Ishikawa (cell line): Measurements from ENCODE around the gene PIGU.

Experiments used
- CREB1 ChIP-seq: IDR thresholded peaks from 2 replicates; pipeline ENCODE4 v1.6.1; 2012; ENCODE audit warnings: low read depth
- EGR1 ChIP-seq: IDR thresholded peaks from 2 replicates; pipeline ENCODE4 v1.6.1; 2012
- EP300 ChIP-seq: IDR thresholded peaks from 2 replicates; pipeline ENCODE4 v1.6.1; 2012; ENCODE audit warnings: borderline replicate concordance
- FOXM1 ChIP-seq: IDR thresholded peaks from 2 replicates; pipeline ENCODE4 v1.6.1; 2012; ENCODE audit warnings: low read depth, borderline replicate concordance
- RAD21 ChIP-seq: IDR thresholded peaks from 2 replicates; pipeline ENCODE4 v1.6.1; 2012; ENCODE audit warnings: low read depth
- TAF1 ChIP-seq: IDR thresholded peaks from 2 replicates; pipeline ENCODE4 v1.6.1; 2012; ENCODE audit warnings: low read depth, mild to moderate bottlenecking
- TCF12 ChIP-seq: IDR thresholded peaks from 2 replicates; pipeline ENCODE4 v1.6.1; 2012; ENCODE audit warnings: low read depth
- YY1 ChIP-seq: IDR thresholded peaks from 2 replicates; pipeline ENCODE4 v1.6.1; 2012; ENCODE audit warnings: low read depth
- TF ChIP-seq, protein P1 (sequence below): IDR thresholded peaks from 2 replicates; pipeline ENCODE4 v1.6.1; 2012
- TF ChIP-seq, protein P2 (sequence below): IDR thresholded peaks from 2 replicates; pipeline ENCODE4 v1.6.1; 2012; ENCODE audit warnings: low read depth, mild to moderate bottlenecking
- TF ChIP-seq, protein P3 (sequence below): IDR thresholded peaks from 2 replicates; pipeline ENCODE4 v1.6.1; 2012

DNA sequence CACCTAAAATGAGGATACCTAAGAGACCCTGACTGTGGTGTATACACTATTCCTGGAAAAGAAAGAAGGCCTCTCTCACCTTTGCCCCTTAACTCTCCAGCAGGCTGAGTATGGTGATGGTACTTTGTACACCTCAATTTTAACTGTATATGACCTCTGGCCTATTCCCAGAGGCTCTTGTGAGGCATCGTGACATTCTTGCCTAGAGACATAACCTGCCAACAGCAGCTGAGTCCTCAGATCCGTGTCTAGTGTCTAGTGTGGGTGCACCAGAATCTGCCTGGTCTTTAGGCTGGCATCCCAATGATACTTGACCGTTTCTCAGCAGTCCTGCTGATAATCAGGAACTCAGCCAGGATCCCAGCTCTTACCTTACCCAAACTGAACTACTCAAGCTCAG lies 47.3 kb upstream of the PIGU start:
- TF ChIP-seq EGR1 (no peak), TAF1 (no peak), RAD21 (no peak), EP300 (no peak), YY1 (no peak), FOXM1 (no peak), TCF12 (no peak), CREB1 (no peak)
- TF ChIP-seq, protein P1, sequence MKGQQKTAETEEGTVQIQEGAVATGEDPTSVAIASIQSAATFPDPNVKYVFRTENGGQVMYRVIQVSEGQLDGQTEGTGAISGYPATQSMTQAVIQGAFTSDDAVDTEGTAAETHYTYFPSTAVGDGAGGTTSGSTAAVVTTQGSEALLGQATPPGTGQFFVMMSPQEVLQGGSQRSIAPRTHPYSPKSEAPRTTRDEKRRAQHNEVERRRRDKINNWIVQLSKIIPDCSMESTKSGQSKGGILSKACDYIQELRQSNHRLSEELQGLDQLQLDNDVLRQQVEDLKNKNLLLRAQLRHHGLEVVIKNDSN, result no peak
- TF ChIP-seq, protein P2, sequence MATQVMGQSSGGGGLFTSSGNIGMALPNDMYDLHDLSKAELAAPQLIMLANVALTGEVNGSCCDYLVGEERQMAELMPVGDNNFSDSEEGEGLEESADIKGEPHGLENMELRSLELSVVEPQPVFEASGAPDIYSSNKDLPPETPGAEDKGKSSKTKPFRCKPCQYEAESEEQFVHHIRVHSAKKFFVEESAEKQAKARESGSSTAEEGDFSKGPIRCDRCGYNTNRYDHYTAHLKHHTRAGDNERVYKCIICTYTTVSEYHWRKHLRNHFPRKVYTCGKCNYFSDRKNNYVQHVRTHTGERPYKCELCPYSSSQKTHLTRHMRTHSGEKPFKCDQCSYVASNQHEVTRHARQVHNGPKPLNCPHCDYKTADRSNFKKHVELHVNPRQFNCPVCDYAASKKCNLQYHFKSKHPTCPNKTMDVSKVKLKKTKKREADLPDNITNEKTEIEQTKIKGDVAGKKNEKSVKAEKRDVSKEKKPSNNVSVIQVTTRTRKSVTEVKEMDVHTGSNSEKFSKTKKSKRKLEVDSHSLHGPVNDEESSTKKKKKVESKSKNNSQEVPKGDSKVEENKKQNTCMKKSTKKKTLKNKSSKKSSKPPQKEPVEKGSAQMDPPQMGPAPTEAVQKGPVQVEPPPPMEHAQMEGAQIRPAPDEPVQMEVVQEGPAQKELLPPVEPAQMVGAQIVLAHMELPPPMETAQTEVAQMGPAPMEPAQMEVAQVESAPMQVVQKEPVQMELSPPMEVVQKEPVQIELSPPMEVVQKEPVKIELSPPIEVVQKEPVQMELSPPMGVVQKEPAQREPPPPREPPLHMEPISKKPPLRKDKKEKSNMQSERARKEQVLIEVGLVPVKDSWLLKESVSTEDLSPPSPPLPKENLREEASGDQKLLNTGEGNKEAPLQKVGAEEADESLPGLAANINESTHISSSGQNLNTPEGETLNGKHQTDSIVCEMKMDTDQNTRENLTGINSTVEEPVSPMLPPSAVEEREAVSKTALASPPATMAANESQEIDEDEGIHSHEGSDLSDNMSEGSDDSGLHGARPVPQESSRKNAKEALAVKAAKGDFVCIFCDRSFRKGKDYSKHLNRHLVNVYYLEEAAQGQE, result no peak
- TF ChIP-seq, protein P3, sequence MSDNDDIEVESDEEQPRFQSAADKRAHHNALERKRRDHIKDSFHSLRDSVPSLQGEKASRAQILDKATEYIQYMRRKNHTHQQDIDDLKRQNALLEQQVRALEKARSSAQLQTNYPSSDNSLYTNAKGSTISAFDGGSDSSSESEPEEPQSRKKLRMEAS, result no peak
